HG02623 (cell line): Measurements from ENCODE around the gene SMIM11.
A peak's percentile ranks its signal among the peaks of the same experiment; 100 is the strongest.
"Not testable (repeated sequence)": the region's sequence is repeated elsewhere in the genome, so short reads cannot be mapped to it uniquely, and the experiment has no call there.

ENCODE experiments used
- ATAC-seq: cut with Tn5 transposase; IDR thresholded peaks from one replicate; pipeline ENCODE4 v1.9.1; 2021; ENCODE audit warnings: moderate library complexity; ENCODE audit not compliant: unreplicated experiment

SMIM11 gene

DNA sequence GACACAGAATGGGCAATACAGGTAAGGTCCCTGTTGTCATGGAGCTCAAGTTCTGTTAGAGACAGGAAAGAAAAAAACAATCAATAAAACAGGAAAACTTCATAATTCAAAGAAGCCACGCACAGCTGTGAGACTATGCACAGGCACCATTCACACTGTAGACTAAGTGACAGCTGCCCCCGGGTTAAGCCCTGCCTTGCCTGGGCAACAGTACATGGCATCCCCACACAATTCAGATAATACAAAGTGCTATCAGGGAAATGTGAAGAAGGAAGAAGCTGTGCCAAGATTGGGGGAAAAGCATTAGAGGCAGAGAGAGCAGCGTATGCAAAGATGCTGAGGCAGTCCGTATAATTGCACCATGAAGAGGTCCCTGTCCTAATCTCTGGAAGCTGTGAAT lies 20.5 kb upstream of the SMIM11 start:
- no peak for ATAC-seq

DNA sequence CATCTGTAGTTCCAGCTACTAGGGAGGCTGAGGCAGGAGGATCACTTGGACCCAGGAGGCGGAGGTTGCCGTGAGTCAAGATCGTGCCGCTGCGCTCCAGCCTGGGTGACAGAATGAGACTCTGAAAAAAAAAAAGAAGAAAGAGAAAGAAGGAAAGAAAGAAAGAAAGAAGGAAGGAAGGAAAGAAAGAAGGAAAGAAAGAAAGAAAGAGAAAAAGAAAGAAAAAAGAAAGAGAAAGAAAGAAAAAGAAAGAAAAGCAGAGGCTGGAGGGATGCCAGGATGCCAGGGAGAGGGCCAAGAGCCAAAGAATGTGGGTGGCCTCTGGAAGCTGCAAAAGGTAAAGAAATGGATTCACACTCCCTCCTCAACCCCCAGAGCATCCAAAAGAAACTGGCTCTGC lies 19.7 kb upstream of the SMIM11 start:
- no peak for ATAC-seq

DNA sequence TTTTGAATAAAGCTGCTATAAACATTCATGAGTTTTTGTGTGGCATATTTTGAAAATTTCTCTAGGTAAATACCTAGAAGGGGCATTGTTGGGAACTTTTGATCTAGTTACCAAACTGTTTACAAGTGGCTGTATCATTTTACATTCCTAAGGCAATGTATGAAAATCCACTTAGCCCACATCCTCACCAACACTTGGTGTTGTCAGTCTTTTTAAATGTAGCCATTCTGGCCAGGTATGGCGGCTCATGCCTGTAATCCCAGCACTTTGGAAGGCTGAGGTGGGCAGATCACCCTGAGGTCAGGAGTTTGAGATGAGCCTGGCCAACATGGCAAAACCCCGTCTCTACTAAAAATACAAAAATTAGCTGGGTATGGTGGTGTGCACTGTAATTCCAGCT lies 17.4 kb upstream of the SMIM11 start:
- ATAC-seq = no peak

DNA sequence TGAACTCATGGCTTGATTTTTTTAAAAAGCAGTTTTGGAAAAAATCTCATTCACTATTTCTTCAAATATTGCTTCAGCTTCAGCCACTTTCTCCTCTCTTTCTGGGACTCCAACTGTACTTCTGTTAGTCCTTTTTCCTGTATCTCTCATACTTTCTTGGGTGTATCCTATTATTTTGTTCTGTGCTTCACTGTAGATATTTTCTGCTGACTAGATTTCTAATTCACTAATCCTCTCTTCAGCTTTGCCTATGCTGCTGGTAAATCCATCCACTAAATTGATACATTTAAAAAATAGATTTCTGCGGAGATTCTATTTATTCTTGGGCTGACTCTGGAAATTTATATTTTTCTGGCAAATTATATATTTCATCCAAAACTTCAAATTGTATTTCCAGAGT lies 16.4 kb upstream of the SMIM11 start:
- no peak for ATAC-seq

DNA sequence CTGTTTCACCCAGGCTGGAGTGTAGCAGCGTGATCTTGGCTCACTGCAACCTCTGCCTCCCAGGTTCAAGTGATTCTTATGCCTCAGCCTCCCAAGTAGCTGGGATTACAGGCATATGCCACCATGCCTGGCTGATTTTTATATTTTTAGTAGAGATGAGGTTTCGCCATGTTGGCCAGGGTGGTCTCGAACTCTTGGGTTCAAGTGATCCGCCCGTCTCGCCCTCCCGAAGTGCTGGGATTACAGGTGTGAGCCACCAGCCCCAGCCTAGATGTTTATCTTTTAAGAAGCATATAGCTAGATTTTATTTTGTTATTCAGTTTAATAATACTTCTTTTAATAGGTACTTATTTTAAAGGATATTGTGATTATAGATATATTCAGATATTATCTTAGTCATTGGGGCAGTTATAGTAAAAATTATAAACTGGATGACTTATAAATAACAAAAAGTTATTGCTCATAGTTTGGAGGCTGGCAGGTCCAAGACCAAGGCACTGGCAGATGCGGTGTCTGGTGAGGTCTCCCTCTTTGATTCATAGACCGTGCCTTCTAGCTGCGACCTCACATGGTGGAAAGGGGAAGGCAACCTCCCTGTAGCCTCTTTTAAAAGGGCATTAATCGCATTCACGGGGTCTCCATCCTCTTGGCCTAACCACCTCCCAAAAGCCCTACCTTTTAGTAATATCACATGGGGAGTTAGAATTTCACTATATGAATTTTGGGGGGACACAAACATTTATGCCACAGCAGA lies 14.6 kb upstream of the SMIM11 start:
- ATAC-seq = no peak

DNA sequence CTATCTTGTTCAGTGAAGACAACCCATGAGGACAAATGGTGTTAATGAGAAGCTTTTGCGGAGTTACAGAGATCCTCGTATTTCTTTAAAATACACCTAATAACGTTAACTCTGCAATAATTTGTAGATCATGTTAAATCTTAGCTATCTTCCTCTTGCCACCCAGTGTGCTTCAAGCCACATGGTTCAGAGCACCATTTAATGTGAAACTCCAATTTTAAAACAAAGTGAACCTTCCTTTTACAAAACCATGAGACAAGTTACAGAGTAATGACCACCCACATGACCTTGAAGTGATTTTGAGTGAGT lies 13.2 kb upstream of the SMIM11 start:
- no peak for ATAC-seq

DNA sequence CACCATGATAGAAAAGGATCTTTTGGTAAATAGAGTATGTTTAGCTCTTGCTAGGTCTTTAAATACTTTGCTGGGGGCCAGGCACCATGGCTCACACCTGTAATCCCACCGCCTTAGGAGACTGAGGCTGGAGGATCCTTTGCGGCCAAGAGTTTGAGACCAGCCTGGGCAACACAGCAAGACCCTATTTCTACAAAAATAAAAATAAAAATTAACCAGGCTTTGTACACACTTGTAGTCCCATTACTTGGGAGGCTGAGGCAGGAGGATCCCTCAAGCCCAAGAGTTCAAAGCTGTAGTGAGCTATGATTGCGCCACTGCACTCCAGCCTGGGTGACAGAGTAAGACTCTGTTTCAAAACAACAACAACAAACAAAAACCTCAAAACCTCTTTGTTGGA lies 12.6 kb upstream of the SMIM11 start:
- ATAC-seq = no peak

DNA sequence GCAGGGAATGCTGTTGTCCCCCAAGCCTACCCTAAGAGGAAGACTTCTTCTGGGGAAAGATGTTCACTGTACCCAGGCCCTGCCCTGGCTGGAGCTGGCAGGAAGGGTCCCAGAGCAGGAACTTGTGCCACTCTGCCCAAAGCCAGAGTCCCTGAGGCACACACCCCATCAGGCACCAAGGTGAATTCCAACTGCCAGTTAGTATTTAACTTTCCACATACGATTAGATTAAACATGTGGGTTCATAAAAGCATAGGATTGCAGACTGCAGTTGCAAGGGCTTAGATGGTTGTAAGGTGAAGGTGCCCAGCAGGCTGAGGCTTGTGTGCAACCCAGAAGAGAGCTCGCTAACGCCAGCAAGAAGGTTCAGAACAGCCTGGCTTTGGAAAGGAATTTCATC lies 11.6 kb upstream of the SMIM11 start, which contains the start of gene KCNE2:
TSS of gene KCNE2 (plus strand) at position 274 of the 400 bp plus-strand sequence. CDS start 6,473 bp downstream, outside the sequence.
- ATAC-seq = no peak

DNA sequence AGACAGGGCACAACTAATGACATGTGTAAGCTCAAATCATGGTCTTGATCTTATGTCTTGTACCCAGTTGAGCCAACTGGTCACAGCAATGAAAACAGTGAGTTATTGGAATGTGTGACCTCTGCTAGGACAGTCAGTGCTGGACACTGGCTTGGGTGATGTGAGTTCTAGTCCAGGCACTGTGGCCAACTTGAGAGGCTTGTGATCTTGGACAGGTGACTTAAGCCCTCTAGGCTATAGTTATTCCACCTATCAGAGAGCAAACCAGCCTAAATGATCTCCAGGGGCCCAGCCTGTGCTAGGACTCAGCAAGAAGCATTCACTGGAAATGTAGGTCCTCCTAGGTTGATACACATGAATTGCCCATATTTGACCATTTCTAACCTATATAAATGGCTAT lies 10.4 kb upstream of the SMIM11 start:
- ATAC-seq = no peak

DNA sequence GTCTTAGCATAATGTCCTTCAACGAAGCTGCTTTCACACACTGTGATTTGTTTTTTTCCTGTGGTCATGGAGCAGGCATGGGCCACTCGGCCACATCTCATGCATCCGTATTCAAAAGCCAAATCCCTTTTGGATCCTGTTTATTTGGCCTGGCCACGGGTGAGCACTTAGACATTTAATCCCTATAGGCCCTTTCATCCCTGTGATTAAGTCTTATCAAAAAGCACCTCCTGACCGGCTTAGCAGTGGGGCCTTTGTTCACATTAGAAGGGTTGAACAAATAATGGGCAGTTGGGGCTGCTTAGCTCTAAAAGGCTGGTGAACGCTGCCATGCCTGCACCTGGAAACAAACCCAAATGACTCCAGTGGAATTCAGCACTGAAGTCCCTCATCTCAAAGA lies 9.5 kb upstream of the SMIM11 start:
- no peak for ATAC-seq

DNA sequence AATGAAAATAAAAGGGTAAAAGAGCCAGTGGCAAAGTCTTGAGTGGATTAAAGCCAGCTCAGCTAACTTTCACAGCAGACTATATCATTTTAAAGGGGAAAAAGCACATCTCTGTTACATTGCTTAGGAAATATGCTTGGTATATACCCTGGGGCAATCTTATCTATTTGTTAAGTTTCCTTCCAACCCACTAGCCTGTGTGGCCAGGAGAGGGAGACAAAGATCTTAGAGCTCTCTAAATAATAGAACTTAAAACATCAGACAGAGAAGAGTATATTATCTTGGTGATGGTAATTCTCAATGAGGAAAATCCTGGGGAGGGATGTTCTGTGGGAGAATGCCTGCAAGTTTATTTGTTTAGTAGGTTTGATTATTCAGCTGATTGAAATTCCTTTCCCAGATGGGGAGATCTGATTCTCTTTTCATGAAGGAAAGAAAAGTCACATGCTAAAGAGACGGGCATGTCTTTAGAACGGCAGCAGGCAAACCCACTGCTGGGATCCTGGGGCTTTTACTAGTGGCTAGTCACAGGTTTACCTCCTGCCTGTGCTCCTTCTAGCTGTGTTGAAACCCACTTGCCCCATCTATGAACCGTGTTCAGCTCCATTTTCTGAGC lies 7.9 kb upstream of the SMIM11 start:
- no peak for ATAC-seq

DNA sequence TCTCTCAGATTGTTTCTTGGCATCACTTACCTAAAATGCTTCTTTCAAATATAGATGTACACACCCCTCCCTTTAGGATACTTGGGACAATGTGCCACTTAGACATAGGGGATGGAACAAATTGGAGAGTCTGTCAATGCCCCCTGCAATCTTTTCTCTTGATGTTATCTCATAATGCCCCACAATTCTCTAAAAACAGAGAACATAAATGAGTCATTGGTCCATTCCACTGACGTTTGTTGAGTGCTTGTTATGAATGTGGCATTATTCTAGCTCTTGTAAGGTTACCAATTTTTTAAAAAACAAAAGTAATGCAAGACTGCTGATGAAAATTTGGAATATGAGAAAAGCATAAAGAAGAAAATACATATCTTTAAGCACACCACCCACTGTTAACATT lies 5.6 kb upstream of the SMIM11 start:
- ATAC-seq = no peak

DNA sequence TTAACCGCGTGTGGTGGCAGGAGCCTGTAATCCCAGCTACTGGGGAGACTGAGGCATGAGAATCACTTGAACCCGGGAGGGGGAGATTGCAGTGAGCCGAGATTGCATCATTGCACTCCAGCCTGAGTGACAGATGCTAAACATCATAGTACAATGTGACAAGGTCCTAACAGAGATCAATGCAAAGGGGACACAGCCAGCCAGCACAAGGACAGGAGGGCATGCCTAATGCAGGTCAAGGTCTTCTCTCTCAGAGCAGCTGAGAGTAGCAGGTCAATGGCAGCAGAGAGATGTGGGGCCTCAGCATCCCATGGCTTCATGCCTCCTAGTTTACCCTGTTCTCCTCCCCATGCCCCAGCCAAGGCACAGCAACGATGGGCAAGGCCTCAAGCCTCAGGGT lies 3.0 kb upstream of the SMIM11 start:
- ATAC-seq = no peak

DNA sequence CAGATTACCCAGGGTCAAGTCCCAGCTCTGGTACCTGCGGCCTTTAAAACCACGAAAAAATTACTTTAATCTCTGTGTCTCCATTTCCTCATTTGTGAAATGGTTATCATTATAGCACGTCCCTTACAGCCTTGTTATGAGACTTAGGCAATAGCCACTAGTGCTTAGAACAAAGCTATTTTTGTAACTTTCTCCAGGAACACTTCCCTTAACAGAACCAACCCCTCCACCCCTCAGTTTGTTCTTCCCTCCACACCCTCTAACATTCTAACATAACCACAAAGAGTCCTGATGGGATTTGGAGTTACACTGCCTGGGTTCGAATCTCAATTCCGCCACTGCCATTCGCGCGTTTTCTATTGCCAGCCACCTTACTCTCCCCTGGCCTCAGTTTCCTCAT lies 845 bp upstream of the SMIM11 start:
- not testable (repeated sequence) for ATAC-seq

DNA sequence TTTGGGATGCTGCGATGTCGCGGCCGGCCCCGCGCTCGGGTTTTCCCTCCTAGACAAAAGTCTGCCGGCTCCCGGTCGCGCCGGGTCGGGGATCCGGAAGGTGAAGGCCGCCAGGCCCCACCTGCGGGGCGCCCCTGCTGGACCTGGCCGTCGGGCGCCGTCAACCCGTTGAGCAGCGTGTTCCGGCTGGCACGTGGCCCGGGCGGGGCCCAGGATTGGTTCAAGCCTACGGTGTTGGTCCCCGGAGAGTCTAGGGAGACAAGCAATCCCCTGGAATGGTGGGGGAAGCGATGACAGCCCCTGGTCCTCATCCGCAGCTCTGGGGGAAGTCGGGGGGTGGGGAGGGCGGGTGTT lies 289 bp downstream of the SMIM11 start:
- peak; percentile 56 for ATAC-seq

DNA sequence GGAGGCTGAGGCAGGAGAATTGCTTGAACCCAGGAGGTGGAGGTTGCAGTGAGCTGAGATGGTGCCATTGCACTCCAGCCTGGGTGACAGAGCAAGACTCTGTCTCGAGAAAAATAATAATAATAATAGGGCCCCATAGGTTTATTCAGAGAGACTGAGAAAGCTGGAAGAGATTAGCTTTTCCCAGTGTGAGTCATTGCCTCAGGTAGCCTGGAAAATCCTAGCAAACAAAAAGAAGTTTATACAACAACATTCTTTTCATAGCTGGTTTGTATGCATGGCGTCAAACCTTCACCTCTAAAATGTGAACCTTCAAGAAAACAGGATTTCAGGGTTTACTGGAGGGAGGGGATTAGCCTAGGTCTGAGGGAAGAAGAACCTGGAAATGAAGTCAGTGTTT lies 7.8 kb downstream of the SMIM11 start:
- not testable (repeated sequence) for ATAC-seq

DNA sequence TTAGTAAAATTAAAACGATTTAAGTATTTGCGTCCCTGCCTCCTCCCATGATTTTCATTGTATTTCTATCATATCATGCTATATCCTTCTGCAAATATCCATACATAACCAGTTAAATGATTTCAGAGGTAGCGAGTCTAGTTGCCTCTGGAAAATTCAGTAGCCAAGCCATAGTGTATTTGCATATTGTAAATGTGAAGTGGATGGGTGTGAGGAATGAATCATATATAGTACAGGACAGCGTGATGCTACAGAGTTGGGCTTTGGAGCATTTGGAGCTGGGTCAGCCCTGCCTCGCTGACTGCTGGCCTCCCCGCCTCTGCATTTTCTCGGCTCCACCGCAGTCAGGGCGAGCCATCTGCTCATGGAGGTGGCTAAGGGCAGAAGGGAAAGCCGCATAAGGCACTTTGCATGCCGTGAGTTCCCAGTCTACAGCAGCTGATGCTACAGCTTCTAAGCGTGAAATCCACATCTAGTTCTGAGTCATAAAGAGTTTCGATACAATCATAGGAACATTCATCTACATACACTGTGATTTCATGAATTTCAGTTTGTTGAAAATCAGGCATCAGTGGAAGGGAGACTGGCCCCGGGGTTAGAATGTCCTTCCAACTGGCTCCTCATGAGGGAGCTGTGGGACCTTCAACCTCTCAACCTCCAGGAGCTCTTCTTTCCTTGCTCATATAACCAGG lies 8.6 kb downstream of the SMIM11 start:
- ATAC-seq = peak; percentile 55

DNA sequence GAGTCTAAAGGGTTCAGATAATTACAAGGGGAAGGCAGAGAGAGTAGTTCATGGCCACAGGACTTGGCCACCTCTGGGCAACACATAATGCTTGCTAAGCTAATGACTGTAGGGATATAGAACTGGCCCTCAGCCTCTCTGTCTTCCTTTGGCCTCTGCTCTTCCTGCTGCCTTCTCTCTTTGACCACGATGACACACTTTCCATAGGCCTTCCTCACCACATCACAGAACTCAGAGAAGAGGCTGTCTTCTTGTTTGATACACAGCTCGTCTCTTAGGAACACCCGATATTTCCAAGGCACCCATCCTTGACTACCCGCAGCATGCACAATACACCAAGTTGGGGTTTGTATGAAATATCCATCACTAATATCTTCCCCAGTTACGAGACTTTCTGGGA lies 25.2 kb downstream of the SMIM11 start:
- ATAC-seq = not testable (repeated sequence)

DNA sequence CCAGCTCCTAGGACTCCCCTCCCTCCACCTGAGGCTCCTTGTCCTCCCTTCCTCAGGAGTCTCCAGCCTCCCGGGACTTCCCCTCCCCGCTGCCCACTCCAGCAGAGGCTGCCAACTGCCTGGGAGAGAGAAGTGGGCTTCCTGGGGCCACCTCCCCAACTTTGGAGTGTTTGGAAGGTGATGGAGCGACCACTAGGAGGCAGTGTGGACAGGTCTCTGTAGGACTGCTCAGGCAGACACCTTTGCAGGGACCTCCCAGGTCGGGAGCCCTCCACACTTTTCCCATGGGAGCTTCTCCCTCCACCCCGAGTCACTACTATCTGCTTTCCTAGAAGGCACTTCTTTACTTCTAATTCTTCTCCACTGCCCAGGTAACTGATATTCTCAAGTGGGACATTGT lies 29.4 kb downstream of the SMIM11 start:
- ATAC-seq = not testable (repeated sequence)

DNA sequence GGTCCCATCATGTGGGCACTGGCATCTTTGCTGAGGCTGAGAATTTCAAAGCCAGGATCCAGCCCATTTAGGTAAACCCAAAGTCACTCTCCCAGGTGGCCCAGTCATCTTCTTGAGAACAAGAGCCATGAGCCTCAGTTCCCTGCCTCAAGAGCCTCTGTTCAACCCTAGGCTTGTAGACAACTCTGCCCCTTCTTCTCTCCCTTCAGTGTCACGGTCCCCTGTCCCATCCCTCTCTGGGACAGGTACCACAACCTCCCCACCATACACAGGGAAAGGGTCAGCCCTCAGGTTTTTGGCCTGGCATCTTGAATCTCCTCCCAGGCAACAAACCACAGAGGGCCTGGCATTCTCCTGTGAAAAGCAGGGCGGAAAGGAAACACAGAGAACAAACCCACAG lies 30.4 kb downstream of the SMIM11 start:
- ATAC-seq = not testable (repeated sequence)

DNA sequence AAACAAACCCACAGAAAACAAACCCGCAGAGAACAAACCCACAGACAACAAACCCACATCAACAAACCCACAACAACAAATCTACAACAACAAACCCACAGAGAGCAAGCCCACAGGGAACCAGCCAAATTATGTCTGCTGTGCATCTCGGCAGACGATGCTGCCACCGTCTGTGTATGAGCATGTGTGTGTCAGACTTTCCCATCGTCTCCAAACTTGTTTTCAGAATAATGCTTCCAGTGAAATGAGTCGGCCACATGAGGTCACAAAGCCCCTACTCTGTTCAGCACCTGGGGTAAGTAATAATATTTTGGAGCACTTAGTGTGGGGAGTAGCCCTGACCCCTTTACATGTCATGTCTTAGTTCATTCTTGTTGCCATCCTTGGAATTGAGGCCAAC lies 30.8 kb downstream of the SMIM11 start:
- not testable (repeated sequence) for ATAC-seq

DNA sequence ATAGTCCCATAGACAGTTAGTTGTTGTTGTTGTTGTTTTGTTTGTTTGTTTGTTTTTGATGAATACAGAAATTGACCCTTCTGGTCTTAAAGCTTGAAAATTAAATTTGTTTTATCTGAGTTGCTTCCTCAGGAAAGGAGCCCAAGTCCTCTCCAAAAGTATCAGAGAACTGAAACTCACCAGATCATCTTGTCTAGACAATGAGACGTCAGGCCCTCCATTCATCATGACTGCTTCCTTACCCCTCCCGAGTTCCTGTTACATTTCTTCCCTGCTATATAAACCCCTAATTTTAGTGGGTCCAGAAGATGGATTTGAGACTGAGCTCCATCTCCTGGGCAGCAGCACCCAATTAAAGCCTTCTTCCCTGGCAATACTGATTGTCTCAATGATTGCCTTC lies 31.4 kb downstream of the SMIM11 start:
- ATAC-seq = not testable (repeated sequence)
